Ascending aorta (tissue), 2 donors: ENCODE data around the gene TMEM151B. TPM values are rescaled to one million over a fixed set of nuclear protein-coding genes. Genes with fewer than 3 reads are reported as not detected.

Experiments used
- DNase-seq, 2 donors: peaks; one replicate each; pipeline ENCODE4 v3.0.0-alpha.2; 2019; ENCODE audit warnings: low spot score in 2 of 2
- H3K27ac ChIP-seq, 2 donors: fragments of 200-600 bp; sonication (generic); one replicate each; pipeline ENCODE4 v1.5.1; 2016 to 2017; ENCODE audit warnings: mild to moderate bottlenecking in 1 of 2
- H3K27me3 ChIP-seq: fragments of 200-600 bp; sonication (generic); one replicate; pipeline ENCODE4 v1.5.1; 2017
- H3K36me3 ChIP-seq, 2 donors: fragments of 200-600 bp; sonication (generic); one replicate each; pipeline ENCODE4 v1.5.1; 2016
- H3K4me1 ChIP-seq, 2 donors: fragments of 200-600 bp; sonication (generic); one replicate each; pipeline ENCODE4 v1.5.1; 2016 to 2017; ENCODE audit warnings: mild to moderate bottlenecking in 1 of 2
- H3K4me3 ChIP-seq, 2 donors: fragments of 200-600 bp; sonication (generic); one replicate each; pipeline ENCODE4 v1.5.1; 2016 to 2017; ENCODE audit warnings: mild to moderate bottlenecking in 1 of 2
- H3K9me3 ChIP-seq, 2 donors: fragments of 200-600 bp; sonication (generic); one replicate each; pipeline ENCODE4 v1.5.1; 2016
- intact Hi-C: fragments of 100-400 bp; cut with DNase I; formaldehyde crosslinking; loops from one replicate; pipeline ENCODE4 v1.15.1; 2023
- total RNA-seq: library from RNA; depleted of rRNA; stranded (reverse); fragments of >200 nt; gene quantifications from one replicate; pipeline ENCODE4 v1.1.0, GENCODE V29; 2016
- TF ChIP-seq, protein P1 (sequence below), 3 experiments: fragments of 200-600 bp in 2 of 3; fragments of 450-650 bp in 1 of 3; sonication (generic) in 2 of 3; IDR thresholded peaks; one replicate each; pipeline ENCODE4 v1.5.1; 2016 to 2019; ENCODE audit warnings: antibody characterized with exemption in 3 of 3, mild to moderate bottlenecking in 1 of 3, moderate library complexity in 1 of 3

The TMEM151B gene
- total RNA-seq, 1 donor from 2014 or later = not detected

DNA sequence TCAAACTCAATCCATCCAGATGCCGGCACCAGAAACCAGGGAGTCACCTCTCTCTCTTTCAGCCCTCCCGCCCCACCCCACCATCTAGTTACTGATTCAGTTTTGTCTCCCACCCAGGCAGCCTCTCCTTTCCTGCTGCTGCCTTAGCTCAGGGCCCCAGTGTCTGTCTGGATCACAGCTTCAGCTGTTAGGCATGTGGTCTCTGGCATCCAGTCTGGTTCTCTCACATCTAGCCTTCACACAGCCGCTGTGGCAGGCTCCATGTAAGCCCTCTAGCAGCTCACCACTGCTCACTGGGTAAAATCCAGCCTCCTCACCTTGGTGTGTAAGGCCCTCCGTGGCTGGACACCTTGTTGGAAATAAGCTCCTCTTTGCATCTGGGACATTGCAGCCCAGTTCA is 21.6 kb downstream of the TMEM151B start:
- Histone ChIP-seq H3K27ac (no peak overlapping the region), H3K4me1 (no peaks in the 10 kb centered on the region), H3K36me3 (no peaks in the 10 kb centered on the region), H3K4me3 (no peak overlapping the region), H3K27me3 (peaks cover 3% of the 10 kb centered on the region), H3K9me3 (no peaks in the 10 kb centered on the region)
- DNase-seq = no peak
- TF ChIP-seq, protein P1, sequence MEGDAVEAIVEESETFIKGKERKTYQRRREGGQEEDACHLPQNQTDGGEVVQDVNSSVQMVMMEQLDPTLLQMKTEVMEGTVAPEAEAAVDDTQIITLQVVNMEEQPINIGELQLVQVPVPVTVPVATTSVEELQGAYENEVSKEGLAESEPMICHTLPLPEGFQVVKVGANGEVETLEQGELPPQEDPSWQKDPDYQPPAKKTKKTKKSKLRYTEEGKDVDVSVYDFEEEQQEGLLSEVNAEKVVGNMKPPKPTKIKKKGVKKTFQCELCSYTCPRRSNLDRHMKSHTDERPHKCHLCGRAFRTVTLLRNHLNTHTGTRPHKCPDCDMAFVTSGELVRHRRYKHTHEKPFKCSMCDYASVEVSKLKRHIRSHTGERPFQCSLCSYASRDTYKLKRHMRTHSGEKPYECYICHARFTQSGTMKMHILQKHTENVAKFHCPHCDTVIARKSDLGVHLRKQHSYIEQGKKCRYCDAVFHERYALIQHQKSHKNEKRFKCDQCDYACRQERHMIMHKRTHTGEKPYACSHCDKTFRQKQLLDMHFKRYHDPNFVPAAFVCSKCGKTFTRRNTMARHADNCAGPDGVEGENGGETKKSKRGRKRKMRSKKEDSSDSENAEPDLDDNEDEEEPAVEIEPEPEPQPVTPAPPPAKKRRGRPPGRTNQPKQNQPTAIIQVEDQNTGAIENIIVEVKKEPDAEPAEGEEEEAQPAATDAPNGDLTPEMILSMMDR (IDR thresholded peaks at IDR 0.05) = no peak
- intact Hi-C loops = no loop called here

DNA sequence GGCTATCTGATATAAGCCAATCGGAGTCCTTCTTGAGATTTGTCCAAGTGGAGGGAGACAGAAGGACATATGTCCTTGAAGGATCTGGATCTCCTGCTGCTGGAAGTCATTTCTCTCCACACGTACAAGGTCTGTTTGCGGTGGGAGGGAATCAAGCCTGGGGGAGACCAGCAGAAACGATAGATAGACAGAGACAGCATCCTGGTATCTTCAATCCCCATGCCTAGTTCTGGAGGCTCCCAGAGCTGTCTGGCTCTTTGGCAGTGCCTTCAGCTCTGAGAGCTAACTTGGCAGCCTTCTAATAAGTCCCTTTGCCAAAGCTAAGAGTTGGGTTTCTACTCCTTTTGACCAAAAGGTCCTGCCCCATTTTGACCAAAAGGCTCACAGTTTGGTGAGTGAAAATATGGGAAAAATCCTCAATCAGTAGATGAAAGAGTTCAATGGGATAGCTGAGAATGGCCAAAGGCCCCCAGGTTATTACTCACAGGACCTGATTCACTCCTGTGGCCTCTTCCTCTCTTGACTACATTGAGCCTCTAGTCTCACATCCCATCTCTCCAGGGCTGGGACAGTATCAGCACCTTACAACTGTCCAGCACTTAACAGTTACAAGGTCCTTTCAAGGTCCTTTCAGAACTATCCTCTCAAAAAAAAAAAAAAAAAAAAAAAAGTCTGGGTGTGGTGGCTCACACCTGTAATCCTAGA is 22.6 kb downstream of the TMEM151B start:
- TF ChIP-seq, protein P1 (IDR thresholded peaks at IDR 0.05) = no peak
- no peak overlapping the region for H3K4me3 ChIP-seq
- DNase-seq = no peak
- intact Hi-C loops = no loop called here
- H3K9me3 ChIP-seq = no peaks in the 10 kb centered on the region
- peaks cover 8% of the 10 kb centered on the region for H3K27me3 ChIP-seq
- H3K36me3 ChIP-seq = no peaks in the 10 kb centered on the region
- no peak overlapping the region for H3K27ac ChIP-seq
- H3K4me1 ChIP-seq = peaks cover 6 to 7% of the 10 kb centered on the region in 2 donors

DNA sequence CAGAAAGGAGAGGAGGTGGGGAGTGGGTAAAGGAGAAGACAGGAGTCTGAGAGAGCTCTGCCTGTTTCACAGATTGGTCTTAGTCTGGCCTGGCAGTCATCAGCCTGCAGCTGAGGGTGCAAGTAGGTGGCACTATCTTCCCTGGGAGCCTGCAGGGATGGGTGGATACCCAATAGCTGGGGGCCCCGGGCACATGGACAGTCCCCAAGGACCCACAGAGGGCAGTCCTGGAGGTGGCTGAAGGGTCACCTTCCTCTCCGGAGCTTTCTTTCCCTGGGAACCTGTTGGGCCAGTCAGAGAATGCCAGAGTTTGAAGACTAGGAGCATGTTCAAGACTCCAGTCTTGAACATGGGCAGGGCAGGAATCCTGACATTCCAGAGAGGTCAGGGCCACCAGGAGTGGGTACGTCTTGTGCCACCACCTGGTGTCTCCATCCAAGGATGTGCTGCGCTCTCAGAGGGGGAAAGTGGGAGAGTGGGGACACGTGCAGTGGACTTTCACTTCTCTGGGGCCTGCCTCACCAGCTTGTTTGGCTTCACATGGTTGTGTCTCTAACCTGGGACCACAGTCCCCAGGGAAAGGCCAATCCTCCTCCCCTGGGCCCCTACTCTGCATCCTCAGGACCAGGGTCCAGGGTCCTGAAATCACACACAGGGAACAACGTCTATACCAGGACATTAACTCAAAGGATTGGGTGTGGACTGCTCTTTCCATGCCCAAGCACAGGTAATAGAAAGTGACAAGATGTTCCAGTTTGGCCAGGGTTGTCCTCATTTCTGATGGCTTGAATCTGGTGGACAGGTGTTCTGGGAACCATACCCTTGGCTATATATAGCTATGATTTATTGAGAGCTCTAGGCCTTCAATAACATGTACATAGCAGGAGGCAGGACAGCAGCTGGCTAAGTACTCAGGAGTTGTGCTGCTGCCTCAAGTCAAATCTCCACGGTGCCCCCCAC is 24.9 kb downstream of the TMEM151B start:
- TF ChIP-seq, protein P1 (IDR thresholded peaks at IDR 0.05) = no peak
- Histone ChIP-seq H3K4me3 (no peak overlapping the region), H3K27me3 (peaks cover 12% of the 10 kb centered on the region), H3K4me1 (peaks cover 6 to 9% of the 10 kb centered on the region in 2 donors), H3K9me3 (no peaks in the 10 kb centered on the region), H3K36me3 (peaks cover 0 to under 1% of the 10 kb centered on the region in 2 donors), H3K27ac (no peak overlapping the region)
- intact Hi-C loops = no loop called here
- no peak for DNase-seq

DNA sequence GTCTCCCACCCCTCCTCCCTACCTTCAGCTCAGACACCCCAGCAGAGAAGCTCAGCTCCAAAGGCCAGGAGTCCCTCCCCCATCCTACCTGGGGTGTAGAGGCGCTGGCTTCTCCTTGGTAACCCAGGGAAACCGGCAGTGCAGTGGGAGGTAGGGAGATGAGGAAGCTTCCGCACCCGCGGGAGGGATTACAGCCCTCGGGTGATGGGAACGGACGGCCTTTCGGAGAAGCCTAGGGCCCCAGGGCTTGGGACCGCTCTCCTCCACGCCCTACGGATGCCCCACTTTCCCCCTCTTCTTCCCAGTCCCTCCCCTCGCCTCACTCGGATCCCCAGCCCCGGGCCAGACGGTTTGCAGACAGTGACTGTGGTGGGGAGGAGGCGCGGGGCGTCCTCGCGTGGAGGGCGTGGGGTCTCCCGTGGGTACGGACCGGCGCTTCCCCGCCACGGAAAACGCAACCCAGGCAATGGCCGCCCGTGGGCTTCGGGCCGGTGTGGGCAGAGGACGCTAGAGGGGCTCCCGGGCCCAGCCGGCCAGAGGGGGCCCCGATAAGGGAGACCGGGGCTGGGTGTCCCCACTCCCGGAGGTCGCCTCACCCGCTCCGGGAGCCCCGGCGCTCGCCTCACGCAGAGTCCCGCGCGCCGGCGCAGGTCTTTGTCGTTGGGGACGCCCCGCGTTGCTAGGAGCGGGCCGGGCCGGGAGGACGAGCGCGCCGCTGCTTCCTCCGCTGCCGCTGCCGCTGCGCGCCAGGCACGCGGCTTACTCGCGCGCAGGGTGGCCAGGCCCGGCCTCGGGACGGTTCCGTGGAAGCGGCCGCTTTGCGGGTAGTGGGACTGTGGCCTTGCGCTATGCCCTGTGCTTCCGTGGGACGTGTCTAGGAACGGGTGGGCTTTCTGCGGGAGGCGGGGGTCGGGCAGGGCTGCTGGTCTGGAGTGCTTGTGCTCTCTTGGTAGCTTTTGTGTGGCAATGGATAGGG is 27.1 kb downstream of the TMEM151B start:
- H3K4me3 ChIP-seq = peak overlapping the region; percentile 40 to 60
- peaks cover 9% of the 10 kb centered on the region for H3K27me3 ChIP-seq
- intact Hi-C loops = no loop called here
- TF ChIP-seq, protein P1 (IDR thresholded peaks at IDR 0.05) = no peak
- no peaks in the 10 kb centered on the region for H3K9me3 ChIP-seq
- H3K27ac ChIP-seq = no peak overlapping the region
- H3K4me1 ChIP-seq = peaks cover 6 to 9% of the 10 kb centered on the region in 2 donors
- H3K36me3 ChIP-seq = peaks cover 12 to 22% of the 10 kb centered on the region in 2 donors
- no peak for DNase-seq
